Activated CD4-positive, alpha-beta T cell treated with anti-CD3 and anti-CD28 coated beads, Interleukin-2, amount 50 U/mL, for 4 hours (primary cell): ENCODE results near the gene ADAMTSL1.

ENCODE experiments used
- DNase-seq, 2 experiments: peaks; one replicate each; pipeline ENCODE4 v3.0.0-alpha.2; 2020

The ADAMTSL1 gene

GRCh38 chr9:18888290-18888689 lies 414.3 kb downstream of the ADAMTSL1 start:
- no peak for DNase-seq

DNA sequence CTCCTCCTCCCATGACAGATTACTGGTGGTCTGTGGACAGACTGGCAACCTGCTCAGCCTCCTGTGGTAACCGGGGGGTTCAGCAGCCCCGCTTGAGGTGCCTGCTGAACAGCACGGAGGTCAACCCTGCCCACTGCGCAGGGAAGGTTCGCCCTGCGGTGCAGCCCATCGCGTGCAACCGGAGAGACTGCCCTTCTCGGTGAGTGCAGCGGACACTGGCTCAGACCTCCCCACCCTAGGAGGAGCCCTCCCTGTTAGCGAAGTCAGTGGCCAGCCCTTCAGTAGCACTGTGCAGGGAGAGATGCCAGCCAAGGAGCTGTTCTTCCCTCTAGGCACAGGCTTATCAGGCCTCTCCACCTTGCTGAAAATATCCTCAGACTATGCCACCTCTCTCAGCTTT lies 415.6 kb downstream of the ADAMTSL1 start:
- DNase-seq, result no peak

- DNase-seq, result no peak
Measured at GRCh38 chr9:18890372-18890771, 416.4 kb downstream of the ADAMTSL1 start.

- DNase-seq, result no peak
Measured at GRCh38 chr9:18891946-18892670, 418.2 kb downstream of the ADAMTSL1 start.

GRCh38 chr9:18893046-18893445 lies 419.1 kb downstream of the ADAMTSL1 start:
- DNase-seq, result no peak

DNA sequence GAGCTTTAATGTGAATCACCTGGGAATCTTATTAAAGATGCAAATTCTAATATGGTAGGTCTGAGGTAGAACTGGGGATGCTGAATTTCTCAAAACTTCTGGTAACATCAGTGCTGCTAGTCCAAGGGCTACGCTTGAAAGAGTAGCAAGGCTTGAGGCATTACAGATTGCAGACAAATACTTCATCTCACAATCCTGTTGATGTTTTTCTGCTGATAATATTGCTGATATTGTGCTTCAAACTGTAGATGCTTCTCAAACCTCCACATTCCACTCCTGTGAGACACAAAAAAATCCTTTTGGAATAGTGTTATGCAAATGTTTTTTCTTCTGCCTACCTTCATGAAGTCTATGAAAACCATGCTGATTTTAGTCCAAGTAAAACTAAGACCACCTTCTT lies 419.5 kb downstream of the ADAMTSL1 start:
- DNase-seq, result no peak

DNA sequence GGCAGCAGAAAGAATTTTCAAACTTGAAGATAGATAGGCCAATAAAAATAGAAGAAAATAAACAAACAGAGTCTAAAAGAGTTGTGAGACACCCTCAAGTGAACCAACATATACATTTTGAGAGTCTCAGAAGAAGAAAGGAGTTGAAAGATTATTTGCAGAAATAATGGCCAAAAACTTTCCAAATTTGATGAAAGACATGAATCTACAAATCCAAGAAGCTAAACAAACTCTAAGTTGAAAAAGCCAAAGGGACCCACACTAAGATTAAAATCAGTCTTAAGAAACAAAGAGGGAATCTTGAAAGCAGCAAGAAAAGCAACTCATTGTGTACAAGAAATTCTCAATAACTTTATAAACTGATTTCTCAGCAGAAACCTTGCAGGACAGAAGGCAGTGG lies 422.1 kb downstream of the ADAMTSL1 start:
- DNase-seq, result no peak

DNA sequence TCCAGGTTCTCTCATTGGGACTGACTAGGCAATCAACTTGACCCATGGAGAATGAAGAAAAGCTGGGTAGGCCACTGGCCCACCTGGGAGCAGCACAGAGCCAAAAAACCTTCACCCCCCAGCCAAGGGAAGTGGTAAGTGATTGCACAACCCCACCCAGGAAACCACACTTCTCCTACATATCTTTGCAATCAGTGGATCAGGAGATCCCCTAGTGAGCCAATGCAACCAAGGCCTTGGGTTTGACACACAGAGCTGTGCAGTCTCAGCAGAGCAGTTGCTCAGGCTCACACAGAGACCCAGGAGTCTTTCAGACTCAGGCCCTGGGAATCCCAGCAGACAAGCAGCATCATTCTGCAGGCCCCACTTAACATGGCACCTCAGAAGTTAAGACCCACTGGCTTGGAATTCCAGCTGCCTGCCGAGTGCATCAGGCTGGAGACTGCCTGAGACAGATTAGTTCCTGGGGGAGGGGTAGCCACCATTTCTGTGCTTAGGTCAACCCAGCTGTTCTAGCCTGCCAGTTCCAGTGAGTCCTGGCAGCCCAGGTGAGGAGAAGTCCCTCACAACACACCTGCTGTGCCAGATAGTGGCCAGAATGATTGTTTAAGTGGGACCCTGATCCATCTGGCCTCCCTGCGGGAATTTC lies 422.7 kb downstream of the ADAMTSL1 start:
- DNase-seq, result no peak

- no peak for DNase-seq
Measured at GRCh38 chr9:18903450-18903849, 429.5 kb downstream of the ADAMTSL1 start.

DNA sequence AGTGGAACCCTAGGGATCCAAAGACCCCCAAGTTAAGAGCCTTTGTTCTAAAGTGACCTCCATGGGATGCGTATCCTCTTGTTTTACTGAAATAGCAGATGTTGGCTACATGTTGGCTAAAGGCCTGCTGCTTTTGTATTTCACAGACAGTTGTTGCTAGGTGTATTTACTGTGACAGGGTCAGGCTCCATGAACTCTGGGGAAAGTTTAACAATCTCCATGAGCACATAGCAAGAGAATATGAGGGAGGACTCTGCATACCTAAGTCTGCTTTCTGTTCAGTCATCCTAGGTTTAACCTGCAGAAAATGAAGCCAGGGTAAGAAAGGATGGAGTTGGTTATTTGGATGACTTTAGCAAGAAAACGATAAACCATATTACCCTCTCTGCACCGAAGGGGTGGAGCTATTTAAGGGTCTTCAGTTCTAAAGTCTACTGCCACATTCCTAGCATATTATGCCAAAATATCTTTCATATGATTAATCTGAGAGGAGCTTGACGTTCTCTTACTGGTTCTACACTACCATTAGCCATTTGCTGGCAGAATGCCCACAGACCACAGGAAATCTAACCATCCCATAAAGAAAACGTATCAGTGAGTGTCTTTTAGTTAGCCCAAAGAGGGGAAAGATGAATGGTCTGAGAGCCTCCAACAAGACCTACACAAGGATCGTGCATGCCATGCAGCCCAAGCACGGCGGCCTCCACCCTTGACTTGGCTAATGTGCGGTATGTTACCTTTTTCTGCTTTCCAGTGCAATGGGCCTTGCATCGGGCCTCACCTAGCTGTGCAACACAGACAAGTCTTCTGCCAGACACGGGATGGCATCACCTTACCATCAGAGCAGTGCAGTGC lies 431.3 kb downstream of the ADAMTSL1 start:
- no peak for DNase-seq

DNA sequence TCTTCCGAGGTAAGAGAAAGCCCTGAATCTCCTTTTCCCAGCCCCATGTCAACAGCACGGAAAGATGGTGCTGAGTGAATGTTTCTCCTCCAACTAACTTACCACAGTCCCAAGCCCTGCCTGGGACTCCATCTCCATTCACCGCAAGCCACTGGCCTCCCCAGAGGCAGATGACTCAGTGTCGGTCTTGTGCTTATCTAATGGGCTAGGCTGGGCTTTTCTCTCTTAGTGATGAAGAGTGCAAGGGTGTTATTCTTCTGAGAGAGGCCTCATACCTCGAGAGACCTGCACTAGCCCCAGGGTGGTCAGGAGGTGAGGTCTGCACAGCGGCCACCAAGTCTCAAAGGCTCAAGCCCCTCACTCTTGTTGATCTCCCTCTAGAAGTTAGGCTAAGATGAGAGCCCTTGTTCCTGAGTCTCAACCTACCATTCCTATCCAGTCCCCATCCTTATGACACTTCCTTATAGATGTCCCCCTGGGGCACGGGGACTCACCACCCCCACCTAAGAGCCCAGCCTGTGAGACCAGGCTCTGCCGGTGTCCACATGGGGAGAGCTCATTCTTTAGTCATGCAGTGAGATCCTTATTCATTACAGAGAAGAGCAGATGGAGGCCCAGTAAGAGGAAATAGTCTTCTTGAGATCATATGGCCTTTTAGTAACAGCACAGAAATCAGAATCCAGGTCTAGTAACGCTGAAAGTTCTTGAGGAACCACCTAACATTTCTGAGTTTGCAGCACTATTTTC lies 432.1 kb downstream of the ADAMTSL1 start:
- no peak for DNase-seq

DNA sequence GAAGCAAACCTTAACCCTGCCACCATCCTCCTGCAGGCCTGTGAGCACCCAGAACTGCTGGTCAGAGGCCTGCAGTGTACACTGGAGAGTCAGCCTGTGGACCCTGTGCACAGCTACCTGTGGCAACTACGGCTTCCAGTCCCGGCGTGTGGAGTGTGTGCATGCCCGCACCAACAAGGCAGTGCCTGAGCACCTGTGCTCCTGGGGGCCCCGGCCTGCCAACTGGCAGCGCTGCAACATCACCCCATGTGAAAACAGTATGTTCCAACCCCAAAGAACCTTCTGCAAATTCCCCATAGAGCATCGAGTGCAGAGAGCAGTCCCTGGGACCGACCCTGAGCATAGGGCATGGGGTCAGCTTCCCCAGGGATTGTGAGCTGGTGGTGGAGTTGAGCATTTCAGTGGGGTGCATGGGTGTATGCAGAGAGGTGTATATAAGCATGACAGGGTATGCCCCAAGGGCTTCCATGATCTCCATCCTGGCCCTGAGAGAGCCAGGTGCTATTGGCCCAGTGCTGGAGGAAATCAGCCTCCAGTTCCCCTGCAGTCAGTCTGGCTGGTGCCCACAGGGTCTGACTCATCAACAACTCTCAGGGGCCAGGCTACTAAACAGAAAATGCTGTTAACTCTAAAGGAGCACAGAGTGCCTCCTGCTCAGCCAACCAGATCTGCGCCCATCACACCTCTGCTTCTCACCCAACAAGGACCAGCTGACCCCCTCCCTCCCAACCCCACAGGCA lies 432.9 kb downstream of the ADAMTSL1 start:
- no peak for DNase-seq

- DNase-seq, result no peak
Measured at GRCh38 chr9:18907927-18908625, 434.1 kb downstream of the ADAMTSL1 start.

GRCh38 chr9:18909140-18910018 lies 435.4 kb downstream of the ADAMTSL1 start:
- DNase-seq, result no peak

DNA sequence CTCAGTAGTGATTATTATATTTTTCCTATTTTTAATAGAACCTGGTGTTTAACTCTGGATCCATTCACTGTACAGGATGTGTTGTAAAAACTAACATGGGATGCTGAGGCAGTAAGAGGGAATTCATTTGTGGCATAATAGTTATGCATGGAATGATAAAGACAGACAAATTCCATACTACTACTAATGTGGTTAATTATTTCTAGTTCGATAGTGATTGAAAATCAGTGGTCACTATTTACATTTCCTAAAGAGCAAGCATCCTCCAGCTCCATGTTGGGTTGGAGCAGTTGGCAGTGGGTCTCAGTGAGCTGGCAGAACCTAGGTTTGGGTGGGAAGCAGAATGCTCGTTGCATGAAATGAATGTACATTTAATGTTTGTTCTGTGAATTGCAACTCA lies 436.5 kb downstream of the ADAMTSL1 start:
- no peak for DNase-seq

DNA sequence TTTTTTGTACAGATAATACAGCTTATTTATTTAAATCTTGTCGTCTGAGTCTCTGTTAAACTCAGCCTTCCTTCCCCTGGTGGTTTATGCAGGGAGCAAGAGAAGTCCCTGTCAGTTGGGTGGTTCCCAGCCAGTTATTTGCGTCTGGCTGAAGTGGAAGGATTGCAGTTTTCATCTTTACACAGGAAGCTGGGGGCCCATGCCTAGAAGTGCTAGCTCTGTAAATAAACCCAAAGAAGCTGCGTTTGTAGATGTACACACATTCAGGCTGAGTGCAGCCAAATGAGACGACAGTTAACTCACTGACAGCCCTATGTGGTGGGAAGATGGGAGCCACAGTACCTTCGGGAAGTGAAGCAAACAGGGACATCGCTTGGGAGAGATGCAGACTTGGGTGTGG lies 437.0 kb downstream of the ADAMTSL1 start:
- no peak for DNase-seq

DNA sequence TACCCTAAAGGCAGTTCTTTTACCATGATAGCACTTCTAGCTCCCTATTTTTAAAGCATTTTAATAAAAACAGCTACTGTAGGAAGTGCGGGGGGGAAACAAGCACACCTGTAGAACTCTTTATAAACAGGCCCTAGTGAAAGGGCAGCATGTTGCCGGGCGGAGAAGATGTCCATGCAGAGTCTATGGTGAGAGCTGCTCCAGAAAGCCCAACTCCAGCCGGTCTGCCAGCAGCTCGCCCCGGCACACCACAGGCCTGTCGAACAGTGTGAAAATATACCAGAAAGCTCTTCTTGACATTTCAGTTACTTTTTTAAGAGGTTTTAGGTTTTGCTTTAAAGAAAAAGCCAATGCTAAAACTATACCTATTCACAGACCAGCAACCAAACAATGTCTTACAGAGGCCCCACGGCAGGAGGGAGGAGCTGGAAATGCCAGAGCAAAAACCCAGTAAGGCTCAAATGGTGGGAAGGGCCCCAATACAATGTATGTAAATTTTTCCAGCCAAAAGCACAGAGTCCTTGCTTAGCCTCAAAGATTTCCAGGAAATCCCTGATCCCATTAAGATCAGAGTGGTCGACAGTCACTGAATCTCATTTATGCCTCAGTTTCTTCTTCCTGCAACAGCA lies 437.9 kb downstream of the ADAMTSL1 start:
- no peak for DNase-seq

- no peak for DNase-seq
Measured at GRCh38 chr9:18920141-18921084, 446.5 kb downstream of the ADAMTSL1 start.
